ENCODE results near the gene CBR4.

Gene CBR4

DNA sequence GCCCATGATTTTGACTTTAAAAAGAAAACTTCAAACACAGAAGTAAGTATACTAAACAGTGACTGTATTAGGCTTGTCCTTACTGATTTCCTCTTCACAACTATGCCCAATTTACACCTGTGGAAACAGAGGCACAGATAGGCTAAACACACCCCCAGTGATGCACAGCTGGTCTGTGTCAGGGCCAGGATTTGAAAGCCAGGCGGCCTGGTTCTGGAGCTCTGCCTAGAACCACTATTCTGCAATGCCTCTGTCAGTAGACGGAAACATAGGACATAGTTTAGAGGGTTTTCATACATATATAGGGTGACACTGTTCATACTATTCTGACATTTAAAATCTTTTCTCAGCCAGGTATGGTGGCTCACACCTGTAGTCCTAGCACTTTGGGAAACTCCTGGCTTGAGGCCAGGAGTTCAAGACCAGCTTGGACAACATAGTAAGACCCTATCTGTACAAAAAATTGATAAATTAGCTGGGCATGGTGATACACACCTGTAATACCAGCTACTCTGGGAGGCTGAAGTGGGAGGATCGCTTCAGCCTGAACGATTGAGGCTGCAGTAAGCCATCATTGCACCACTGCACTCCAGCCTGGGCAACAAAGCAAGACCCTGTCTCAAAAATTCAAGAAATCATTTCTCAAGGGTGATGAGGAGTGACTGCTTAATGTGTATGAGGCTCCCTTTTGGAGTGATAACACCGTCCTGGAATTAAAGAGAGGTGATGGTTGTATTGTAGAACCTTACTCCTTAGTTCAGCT is 23.0 kb upstream of the CBR4 start:
- DNase-seq: no peak

DNA sequence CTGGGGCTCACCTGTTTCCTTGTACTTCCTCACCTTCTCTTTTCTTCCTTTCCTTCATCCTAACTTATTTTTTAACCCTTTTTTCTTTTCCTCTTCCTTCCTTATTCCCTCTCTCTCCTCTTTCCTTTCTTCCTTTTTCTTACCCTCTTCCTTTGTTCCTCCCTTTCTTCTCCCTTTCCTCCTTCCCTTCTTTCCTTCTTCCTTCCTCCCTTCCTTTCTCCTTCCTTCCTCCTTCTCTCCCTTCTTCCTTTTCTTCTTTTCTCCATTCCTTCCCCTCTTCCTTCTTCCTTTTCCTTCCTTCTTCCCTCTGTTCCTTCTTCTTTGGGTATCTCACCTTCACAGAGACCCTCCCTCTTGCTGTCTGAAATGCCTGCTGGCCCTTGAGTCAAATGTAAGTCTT is 22.1 kb upstream of the CBR4 start:
- DNase-seq: no peak

DNA sequence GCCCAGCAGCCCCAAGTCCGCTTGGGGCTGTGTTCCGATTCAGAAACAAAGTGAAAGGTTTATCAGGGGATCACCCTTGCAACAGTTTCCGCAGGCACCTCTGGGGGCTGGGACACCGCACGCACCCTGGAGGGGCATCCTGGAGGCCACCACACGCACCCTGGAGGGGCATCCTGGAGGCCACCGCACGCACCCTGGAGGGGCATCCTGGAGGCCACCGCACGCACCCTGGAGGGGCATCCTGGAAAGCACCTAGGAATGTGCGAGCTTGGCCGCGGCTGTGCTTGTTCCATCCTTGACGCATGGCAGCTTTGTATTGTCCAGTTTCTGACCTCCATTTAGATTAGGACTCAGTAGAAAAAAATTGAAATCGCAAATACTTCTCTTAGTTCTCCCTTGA is 21.3 kb upstream of the CBR4 start:
- no peak for DNase-seq

DNA sequence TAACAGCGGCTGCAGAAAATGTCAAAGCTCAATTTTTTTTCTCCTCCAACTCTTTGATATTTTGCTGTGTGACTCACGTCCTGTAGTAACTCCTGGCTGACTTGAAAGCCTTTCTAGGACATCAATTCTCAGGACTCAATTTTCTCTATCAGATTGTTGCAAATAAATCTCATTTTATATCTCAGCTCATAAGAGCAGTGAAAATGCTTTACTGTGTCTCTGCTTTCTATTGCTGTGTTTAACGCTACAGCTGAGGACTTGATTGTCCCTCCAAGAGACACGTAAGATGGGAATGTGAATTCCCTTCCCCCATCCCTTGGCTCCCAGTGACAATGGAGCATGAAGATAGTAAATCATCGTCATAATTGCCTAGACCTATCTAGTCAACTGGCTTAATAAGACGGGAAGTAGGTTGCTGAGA is 20.5 kb upstream of the CBR4 start:
- DNase-seq: no peak

DNA sequence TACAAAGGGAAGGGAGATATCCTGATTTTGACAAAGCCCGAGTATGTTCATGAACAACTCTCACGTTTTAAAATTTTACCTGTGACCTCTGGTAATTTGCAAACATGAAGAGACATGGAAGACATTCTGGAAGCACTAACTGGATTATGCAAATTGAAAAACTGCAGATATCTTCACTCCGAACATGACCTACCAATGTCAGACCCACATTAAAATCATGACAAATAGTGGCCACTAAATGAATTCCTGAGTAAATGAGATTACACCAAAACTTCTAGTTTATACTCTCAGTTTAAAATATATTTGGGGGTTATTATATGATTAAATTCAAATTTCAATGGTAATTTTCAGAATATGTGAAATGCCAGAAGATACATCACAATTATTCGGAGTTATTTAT is 19.9 kb upstream of the CBR4 start:
- DNase-seq: no peak

DNA sequence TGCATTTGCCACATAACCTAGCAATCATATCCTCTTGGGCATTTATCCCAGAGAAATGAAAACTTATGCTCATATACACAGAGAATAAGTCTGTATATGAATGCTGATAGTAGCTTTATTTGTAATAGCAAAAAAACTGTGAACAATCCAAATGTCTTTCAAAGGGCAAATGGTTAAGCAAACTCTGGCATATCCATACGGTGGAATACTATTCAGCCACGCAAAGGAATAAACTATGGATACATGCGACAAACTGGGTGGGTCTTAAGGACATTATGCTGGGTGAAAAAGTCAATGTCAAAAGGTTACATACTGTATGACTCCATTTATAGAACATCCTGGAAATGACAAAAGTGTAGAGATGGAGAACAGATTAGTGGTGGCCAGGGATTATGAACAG is 17.6 kb upstream of the CBR4 start:
- no peak for DNase-seq

DNA sequence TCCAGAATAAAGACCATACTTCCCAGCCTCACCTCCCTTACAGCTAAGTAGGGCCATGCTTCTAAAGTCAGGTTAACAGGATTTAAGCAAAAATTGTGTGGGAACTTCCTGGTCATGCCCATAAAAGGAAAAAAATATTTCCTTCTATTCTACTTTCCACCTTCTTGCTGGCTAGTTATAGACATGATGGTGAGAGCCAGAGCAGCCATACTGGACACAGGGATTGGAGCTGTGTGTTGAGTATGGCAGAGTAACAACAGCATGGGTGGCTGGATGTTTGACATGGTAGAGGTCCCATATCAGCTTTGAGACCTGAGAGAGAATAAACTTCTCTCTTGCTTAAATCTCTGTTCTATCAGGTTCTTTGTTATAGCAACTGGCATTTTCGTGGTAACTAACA is 15.1 kb upstream of the CBR4 start:
- no peak for DNase-seq

DNA sequence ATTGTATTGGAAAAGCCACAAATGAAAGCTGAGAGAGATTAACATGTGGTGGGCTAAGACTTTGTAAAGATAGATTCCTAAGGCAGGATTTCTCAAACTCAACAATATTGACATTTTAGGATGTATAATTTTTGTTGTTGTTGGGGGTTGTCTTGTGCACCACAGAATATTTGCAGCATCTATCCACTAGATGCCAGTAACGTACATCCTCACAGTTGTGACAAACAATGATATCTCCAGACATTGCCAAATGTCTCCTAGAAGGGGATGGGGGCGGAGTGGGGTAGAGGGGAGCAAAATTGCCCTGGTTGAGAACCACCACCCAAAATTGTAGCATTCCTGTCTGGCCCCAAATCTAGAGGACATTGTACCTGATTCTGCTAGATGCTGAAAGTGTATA is 14.7 kb upstream of the CBR4 start:
- DNase-seq: peak; percentile 44

DNA sequence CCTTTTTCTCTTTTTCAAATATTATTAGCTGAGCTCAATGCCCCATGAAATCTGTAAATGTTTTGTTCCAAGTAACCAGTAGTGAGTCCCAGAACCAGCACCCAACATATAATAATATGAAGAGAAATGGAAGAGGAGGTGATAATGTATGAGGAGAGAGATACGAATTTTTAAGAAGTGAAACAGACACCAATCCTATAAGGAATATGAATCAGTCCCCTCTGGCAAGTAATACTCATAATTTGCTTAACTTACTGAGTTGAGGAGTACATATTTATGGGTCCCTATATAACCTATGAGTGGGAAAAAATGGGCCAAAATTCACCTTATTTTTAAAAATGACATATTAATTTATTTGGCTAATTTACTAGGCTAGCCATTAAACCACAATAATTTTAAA is 8.4 kb upstream of the CBR4 start:
- DNase-seq: no peak

DNA sequence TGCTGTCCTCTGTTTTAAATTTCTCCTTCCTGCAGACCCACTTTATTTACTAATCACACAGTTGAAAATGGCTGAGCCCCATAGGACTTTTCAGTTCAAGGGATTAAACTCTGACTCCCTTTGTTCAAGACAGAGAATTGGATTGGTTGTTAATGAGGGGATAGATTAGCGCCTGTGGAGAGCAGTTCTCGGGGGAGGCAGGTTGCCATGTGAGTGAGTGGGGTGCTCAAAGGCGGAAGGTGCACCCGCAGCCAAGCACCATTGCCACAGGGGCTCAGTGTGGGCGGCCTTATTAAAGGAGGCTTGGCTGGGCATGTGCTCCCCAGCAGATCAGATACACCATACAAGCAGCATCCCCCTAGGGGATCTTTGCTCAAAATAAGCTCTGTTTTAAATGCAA is 7.9 kb upstream of the CBR4 start:
- peak; percentile 53 for DNase-seq

DNA sequence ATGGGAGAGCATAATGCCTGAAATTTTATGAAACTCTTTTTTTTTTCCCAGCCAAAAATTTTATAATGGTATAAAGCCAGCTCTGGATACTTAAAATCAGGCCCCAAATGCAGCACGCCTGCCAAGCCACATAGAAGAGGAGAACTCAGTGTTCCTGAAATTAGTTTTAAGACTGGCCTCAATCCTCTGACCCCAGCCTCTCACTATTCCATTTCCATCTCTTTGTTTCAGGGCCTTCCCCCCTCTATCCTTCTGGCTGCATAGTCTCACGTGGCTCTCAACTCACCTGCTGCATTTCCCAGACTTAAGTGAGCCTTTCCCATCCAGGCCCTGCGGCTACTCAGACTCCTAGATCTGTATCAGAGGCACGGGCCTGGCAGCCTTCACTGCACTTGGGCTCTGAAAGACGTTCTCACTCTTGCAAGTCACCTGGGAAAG is 5.2 kb upstream of the CBR4 start:
- no peak for DNase-seq

DNA sequence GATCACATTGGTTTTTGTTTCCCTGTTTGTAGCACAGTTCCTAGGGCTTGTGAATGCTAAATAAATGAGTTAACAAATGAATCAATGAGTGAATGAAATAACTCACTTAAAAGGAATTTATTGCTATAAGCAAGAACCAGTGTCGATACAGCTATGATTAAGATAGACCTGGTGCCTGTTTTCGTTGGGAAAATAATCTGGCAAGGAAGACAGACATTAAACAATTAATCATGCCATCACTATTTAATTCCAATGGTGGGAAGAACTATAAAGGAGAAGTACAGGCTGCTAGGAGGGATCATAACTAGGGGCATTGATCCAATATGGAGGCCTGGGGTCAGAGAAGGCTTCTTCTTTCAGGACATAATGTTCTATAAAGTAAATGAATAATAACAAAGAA is 4.5 kb upstream of the CBR4 start:
- DNase-seq: no peak

DNA sequence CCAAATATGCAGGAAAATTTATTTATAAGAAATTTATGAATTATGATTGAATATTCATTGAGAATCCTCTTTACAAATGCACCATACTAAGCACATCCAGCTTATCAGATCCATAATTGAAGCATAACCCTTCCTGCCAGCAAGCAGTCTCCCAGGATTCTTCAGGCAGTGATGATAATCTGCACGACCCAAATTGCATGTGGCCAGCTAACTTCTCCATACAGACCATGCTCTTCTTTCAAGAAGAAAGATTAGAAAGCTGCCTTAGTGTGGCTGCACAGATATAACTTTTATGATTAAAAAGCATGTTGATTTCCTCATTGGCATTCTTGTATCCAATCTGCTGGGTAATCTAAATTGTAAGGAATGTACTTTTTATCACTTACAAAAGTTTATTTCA is 3.3 kb upstream of the CBR4 start:
- no peak for DNase-seq

DNA sequence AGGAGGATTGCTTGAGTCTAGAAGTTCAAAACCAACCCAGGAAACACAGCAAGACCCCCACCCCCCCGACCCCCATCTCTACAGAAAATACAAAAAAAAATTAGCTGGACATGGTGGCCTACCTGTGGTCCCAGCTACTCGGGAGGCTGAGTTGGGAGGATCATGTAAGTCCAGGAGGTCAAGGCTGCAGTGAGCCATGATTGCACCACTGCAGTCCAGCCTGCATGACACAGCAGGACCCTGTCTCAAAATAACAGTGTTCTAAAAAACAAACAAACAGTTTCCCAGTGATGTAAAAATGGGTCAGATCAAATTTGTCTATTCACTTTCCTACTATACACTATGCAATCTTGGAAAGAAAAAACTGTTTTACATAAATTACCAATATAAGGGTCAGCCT is 2.0 kb upstream of the CBR4 start:
- DNase-seq: no peak

DNA sequence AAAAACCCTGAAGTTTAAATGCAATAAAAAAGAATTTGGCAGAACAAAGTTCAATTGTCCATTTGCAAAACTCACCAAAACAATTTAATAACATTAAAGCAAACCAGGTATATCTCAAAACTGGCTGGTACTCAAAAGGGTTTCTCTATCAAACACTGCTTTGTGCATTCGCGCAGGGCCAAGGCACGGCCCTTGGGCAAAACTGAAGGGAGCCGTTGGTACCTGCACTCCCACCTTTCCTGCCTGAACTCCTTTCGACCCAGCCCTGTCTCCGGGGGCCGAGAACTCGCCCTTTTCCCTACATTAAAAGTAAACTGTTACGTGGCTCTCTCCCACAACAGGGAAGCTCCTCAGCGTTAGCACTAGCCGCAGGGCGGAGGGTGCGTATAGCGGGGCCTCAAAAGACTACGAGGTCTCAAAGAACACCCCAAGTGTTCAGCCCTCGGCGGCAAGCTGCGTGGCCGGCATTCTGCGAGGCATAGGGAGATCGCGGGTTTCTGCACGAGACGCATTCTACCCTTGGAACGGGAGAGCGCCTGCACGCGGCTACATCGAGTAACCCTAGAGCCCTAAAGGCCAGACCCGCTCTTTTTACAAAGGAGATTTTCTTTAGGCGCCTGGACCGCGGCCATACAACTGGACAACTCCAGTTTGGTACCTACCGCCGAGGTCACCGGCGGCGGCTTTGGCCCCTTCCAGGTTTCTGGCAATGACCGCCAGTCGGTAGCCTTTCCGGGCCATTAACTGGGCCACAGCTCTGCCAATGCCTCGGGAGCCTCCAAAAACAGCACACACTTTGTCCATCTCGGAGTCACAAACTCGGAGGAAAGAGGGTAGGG is 550 bp downstream of the CBR4 start:
- no peak for DNase-seq

DNA sequence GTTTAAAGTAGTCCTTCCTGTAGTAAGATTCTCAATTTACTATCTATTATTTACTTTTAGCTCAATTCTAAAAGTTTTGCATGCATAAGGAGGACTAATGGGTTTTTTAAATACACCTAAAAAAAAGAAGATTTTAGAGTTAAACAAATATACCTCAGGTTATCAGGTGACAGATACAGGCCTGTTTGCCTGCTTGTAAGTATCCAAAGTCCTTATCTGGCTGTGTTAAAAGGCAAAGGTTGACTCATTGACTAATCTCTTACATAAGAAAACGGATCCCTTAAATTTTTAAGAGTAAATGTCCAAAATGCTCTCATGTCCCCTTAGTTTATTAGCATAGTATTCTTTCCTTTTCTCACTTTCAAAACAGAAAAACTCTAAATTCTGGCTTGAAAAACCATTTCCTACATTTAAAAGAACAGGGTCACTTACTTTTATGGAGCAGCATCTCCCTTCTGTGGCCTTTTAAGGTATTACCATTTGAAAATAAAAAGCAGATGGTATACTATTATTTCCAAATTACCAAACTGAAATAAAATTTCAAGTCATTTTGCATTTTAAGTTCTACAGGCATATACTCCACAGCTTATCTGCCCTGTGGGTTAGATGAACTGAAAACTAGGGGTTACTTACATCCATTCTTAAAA is 4.5 kb downstream of the CBR4 start:
- DNase-seq: no peak

DNA sequence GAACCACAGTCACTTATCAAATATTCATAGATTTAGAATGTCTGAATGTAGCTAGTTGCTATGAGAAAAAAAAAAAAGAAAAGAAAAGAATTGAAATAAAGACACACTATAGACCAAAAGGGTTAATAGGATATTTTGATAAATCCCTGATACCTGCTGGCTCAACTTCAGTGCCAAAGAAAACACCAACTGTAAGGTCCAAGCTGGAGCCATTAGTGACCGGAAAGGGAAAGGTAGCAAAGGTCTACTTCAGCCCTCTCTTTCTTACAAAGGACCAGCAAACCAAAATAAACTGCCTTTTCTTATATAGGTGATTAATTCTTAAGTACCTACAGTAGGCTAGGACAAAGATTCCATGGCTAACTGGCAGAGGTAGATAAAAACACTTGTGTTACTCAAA is 9.7 kb downstream of the CBR4 start:
- no peak for DNase-seq

DNA sequence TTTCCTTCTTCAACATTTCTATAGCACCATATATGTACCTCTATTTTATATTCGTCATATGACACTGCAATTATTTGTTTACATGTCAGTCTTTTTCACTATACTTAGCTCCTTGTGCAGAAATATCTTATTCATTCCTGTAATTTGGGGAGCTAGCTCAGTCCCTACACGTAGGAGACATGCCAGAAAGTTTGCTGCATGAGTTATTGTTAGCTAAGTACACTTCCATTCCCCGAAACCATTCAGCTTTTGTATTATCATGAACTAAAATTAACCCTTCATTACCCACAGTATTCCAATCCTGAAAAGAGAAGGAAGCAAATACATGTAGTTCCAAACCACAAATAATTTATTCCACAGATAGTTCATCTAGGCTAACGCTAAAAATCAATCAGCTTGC is 10.2 kb downstream of the CBR4 start:
- DNase-seq: no peak

DNA sequence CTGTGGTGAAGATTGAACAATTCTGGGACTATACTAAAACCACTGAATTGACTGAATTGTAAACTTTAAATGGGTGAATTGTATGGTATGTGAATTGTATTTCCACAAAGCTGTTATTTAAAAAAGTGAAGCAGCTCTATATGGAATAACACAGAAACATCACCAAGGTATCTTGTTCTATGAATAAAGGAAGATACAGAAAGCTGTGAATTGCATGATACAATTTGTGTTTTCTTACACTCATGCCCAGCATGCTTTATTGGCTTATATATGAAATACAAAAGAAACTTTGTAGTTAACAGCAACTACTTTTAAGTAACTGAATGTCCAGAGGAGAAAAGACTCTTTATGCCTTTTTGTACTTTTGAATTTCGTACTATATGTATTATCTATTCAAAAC is 11.5 kb downstream of the CBR4 start:
- no peak for DNase-seq

DNA sequence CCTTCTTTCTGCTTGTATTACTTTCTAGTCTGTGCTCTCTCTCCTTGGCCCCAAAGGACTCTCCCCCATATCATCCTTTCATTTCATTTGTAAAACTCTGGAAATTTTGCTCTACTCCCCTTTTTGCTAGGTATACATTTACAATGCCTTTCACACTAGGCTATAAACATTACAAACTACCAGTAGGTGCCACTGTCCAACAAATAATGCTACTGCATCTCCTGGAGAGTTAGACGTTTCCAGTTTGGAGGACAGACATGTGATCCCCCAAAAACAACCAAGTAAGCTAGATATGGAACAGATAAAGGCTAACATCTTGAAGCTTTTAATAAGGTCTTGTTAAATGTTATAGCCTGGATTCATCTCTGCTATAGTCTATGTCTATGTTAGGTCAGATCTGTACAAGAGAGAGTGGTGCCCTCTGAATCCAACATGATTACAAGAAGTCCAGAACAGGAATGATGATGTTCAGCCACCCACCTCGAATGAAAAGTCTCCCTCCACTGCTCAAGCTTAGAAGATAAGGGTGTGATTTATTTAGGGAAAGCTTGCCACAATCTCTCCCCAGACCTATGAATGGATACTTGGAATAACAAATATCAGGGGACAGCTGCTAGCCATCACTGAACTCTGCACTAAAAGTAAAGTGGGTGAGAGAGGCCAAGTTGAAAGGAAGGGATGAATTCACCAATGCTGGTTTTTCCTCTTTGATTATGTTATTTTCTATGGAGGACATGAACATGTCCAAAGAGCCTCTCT is 14.3 kb downstream of the CBR4 start:
- no peak for DNase-seq

DNA sequence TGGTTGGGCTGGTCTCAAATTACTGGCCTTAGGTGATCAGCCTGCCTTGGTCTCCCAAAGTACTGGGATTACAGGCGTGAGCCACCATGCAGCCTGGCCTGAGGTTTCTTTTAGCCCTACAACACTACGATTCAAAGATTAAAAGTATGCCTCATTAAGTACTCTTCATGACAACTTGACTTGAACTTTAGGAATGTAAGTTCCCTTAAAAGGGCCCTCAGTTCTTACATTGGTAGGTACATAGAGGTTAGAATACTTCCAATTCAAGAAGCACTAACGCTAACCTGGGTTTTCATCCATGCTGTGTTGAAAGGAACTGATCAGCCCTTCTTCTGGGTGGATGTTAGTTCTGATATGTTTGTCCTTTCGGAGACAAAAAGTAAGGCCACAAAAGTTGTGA is 15.1 kb downstream of the CBR4 start:
- DNase-seq: no peak

DNA sequence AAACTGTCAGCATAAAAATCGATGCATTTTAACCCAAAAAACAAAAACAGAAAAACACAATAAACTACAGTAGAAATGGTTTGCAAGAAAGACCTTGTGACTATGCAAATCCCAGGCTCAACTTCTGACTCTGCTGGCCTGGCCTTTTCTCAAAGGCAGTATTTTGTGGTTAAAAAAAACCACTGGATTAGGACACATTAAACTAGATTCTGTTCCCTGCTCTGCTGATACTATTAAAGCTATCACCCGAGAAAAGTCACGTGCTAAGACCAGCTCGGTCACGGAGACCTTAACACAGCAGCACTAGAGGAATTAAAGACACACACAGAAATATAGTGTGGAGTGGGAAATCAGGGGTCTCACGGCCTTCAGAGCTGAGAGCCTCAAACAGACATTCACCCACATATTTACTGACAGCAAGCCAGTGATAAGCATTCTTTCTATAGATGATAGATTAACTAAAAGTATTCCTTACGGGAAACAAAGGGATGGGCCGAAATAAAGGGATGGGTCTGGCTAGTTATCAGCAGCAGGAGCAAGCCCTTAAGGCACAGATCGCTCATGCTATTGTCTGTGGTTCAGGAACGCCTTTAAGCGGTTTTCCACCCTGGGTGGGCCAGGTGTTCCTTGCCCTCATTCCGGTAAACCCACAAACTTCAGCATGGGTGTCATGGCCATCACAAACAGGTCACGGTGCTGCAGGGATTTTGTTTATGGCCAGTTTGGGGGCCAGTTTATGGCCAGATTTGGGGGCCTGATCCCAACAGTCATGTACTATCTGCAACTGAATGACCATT is 16.1 kb downstream of the CBR4 start:
- DNase-seq: no peak
